Measurements from ENCODE around the gene HESX1.

The HESX1 gene

GRCh38 chr3:57150113-57150581, 49.6 kb downstream of the HESX1 start:
- no peak for DNase-seq (ENCODE audit: low read depth)
- H3K4me3 ChIP-seq (ENCODE audit: low read length), result no peak overlapping the region
- no peak for TF ChIP-seq CTCF (IDR thresholded peaks at IDR 0.05; ENCODE audit: insufficient read depth, low read depth, low read length, missing control alignments)

Measured in epithelial cell of esophagus (primary cell).